IgD-negative memory B cell (primary cell): ENCODE data around the gene SLC38A4. TPM values are rescaled to one million over a fixed set of nuclear protein-coding genes. Genes with fewer than 3 reads are reported as not detected.
A peak's percentile ranks its signal among the peaks of the same experiment; 100 is the strongest.

ENCODE experiments used
- H3K27ac Mint-ChIP-seq, 3 donors: one replicate each; pipeline ENCODE4 v1.8.0; 2020 to 2022; ENCODE audit warnings: mild to moderate bottlenecking in 3 of 3, mixed read lengths in 3 of 3, moderate library complexity in 1 of 3
- H3K27me3 Mint-ChIP-seq: one replicate; pipeline ENCODE4 v1.8.0; 2021; ENCODE audit warnings: mixed read lengths
- H3K36me3 Mint-ChIP-seq: one replicate; pipeline ENCODE4 v1.8.0; 2020; ENCODE audit warnings: mild to moderate bottlenecking, mixed read lengths
- H3K4me1 Mint-ChIP-seq, 3 donors: one replicate each; pipeline ENCODE4 v1.8.0; 2020 to 2022; ENCODE audit warnings: mixed read lengths in 3 of 3, mild to moderate bottlenecking in 1 of 3
- H3K4me3 Mint-ChIP-seq, 4 donors: one replicate each; pipeline ENCODE4 v1.8.0; 2020 to 2022; ENCODE audit warnings: mild to moderate bottlenecking in 4 of 4, mixed read lengths in 4 of 4, moderate library complexity in 3 of 4
- H3K9me3 Mint-ChIP-seq, 3 donors: one replicate each; pipeline ENCODE4 v1.8.0; 2020 to 2021; ENCODE audit warnings: mixed read lengths in 3 of 3, mild to moderate bottlenecking in 1 of 3
- polyA plus RNA-seq: library from polyadenylated mRNA; unstranded; fragments of 300-500 nt; fragmentation: Illumina TruSeq; gene quantifications from one replicate; pipeline ENCODE4 v1.2.3, GENCODE V29; 2021

SLC38A4 gene
- polyA plus RNA-seq, 1 donor from 2014 or later, result not detected

DNA sequence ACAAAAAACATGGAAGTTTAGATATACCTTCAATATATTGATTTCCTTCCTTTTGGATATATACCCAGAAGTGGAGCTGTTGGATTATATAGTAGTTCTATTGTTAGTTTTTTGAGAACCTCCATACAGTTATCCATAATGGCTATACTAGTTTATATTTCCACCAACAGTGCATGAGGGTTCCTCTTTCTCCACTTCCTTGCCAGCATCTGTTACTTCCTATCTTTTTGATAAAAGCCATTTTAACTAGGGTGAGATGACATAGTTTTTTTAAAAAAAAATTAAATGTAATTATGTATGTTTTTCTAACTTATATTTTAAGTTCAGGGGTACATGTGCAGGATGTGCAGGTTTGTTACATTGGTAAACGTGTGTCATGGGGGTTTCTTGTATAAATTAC is 10.0 kb upstream of the SLC38A4 start:
- Mint-ChIP-seq H3K9me3 (peaks cover 0 to 1% (median 0%) of the 10 kb centered on the region in 3 donors), H3K27ac (no peak overlapping the region), H3K4me1 (peaks cover 0 to 6% (median 0%) of the 10 kb centered on the region in 3 donors), H3K36me3 (peaks cover 3% of the 10 kb centered on the region), H3K4me3 (no peak overlapping the region), H3K27me3 (peaks cover 32% of the 10 kb centered on the region)

DNA sequence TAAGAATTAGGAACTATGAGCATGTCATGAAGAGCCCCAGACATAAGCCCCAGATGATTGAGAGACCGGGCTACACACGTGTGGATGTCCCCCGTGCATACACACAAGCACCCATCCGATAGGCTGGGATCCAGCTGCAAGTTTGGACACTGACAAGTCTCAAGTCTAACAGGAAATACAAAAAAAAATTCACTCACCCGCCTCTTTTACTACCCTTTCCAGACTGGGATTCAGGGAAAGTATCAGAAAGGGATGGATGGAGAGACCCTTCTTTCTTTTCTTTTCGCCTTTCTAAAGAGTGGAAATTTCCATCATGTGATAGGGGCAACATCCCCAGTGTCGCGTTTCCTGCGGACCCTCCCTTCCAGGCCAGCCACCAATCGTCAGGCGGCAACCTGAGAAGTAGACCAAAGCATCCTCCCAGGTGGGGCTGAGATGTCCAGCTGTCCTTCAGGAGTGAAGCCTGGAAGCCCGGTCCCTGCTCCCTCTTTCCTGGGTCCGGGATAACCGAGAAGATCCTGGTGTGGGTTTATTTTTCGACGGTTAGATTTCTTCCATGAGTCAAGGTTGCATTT is 6.4 kb upstream of the SLC38A4 start:
- Mint-ChIP-seq H3K4me1 (peaks cover 0 to 6% (median 0%) of the 10 kb centered on the region in 3 donors), H3K4me3 (no peak overlapping the region), H3K9me3 (peaks cover 0 to 1% (median 0%) of the 10 kb centered on the region in 3 donors)

DNA sequence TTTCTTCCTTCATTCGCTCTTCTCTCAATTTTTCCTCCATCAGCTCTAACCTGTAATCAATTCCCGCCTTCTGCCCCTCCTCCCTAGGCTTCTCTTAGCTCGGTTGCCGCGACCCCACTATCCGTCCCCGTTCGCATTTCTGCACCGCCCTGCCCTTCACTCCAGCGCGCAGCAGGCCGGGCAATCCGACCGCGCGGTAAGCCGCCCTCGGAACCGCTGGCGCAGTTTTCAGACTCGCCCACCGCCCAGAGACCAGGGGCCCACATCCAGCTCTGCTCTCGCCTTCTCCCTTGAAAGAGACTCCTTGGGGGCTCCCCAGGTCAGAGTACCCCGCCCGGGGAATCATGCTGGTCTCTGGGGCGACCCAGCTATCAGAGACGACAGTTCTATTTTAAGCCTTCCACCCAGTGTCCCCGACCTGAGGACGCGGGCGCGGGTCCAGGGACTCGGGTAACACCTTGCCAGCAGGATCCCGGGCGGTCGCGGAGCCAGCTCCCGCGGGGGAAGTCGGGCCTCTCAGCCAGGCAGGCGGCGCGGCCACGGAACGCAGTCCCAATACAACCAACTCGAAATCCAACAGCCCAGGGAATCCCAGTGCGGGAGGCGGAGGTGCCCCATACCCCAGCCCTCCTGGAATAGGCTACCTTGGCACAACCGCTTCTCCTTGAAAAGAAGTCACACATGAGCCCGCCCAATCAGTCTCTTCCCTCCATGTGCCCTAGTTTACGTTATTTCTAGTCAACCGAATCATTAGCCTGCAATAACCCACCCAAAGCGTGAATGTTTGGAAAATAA is 5.7 kb upstream of the SLC38A4 start:
- Mint-ChIP-seq H3K36me3 (peaks cover 1% of the 10 kb centered on the region), H3K4me1 (peaks cover 0 to 6% (median 0%) of the 10 kb centered on the region in 3 donors), H3K4me3 (no peak overlapping the region), H3K27ac (peak overlapping the region in 1 of 3 donors; percentile 45), H3K9me3 (peaks cover 0 to 2% (median 1%) of the 10 kb centered on the region in 3 donors), H3K27me3 (peaks cover 43% of the 10 kb centered on the region)

More for the DNA sequence above, 6.4 kb upstream of the SLC38A4 start:
- Mint-ChIP-seq H3K27ac (peak overlapping the region in 1 of 3 donors; percentile 45), H3K36me3 (peaks cover 1% of the 10 kb centered on the region), H3K27me3 (peaks cover 43% of the 10 kb centered on the region)

DNA sequence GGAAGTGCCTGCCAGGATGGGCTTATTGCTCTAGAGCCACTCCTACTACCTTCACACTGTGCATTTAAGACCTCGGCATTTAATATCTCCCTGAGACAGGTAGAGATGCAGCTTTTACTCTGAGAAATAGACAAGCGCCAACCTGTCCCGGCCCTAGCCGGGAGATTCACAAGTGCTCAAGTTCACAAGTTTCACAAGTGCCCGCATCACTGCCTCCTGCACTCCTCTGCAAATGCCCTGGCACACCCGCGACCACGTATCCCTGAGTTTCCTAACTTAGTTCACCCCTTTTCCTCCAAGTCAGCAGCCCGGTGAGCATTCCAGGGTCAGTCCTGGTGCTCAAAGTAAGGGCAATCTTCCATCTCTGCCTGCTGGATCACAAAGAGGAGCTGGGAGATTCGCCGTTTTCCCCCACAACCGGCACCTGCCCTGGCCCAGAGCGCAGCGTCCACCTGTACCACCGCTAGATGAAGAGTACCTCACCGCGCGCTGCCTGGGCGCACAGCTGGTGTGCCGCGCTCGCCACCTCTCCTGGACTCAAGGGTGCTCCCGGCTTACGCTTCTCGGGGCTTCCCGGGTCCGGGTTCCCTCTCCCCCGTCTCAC is 5.0 kb upstream of the SLC38A4 start:
- Mint-ChIP-seq H3K4me1 (peaks cover 0 to 6% (median 0%) of the 10 kb centered on the region in 3 donors), H3K4me3 (no peak overlapping the region), H3K36me3 (peaks cover 1% of the 10 kb centered on the region), H3K27me3 (peaks cover 48% of the 10 kb centered on the region), H3K9me3 (peaks cover 0 to 2% (median 1%) of the 10 kb centered on the region in 3 donors), H3K27ac (peak overlapping the region in 1 of 3 donors; percentile 65)

DNA sequence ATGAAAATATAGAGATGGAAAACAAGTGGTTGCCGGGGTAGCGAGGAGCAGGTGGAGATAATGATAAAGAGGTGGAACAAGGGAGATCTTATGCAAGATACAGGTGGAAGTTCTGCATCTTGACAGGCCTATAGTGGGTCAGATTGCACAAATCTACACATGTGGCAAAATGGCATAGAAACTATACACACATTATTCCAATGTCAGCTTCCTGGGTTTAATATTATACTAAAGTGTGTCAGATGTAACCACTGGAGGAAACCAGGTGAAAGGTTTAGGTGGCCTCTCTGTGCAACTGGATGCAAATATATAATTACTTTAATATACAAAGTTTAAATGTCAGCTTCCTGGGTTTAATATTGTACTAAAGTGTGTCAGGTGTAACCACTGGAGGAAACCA is 1.1 kb downstream of the SLC38A4 start:
- Mint-ChIP-seq H3K27ac (no peak overlapping the region), H3K27me3 (peaks cover 17% of the 10 kb centered on the region)

DNA sequence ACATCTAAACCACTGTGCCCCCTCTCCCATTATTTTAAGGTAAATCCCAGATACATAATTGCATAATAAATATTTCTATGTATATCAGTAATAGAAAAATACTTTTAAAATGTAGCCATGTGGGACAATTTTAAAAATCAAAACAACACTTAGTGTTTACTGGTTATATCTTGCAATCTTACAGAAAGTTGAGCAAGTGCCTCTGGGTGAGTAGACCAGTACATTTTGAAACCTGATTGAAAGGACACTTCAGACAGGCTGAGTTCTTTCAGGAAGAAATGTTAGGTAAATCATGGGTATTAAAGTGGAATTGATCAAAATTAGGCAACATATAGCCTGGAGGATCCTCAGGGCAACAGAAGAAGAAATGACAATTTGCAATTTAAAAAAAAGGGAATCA is 7.2 kb downstream of the SLC38A4 start:
- Mint-ChIP-seq H3K27ac (no peak overlapping the region), H3K9me3 (peaks cover 0 to 3% (median 0%) of the 10 kb centered on the region in 3 donors), H3K27me3 (no peaks in the 10 kb centered on the region), H3K4me3 (no peak overlapping the region), H3K4me1 (no peaks in the 10 kb centered on the region), H3K36me3 (no peaks in the 10 kb centered on the region)

More for the DNA sequence above, 1.1 kb downstream of the SLC38A4 start:
- Mint-ChIP-seq H3K4me3 (no peak overlapping the region), H3K4me1 (no peaks in the 10 kb centered on the region), H3K36me3 (no peaks in the 10 kb centered on the region), H3K9me3 (peaks cover 0 to 3% (median 2%) of the 10 kb centered on the region in 3 donors)

DNA sequence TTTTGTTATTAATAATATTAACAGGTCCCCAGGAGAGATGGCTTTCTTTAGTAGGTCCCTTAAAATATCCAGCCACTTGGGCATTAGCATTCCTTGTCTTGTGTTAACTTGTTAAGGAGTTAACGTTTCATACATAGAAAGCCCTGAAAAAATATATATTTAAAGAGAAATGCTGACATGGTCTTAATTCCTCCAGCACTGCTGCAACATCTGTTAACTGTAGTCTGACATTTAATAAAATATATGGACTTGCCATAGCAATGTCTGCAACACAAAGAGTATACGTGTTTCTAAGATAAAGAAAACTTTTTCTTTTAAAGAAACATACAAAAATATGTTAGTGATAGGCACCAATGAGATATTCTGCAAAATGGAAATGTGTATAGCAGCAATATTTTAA is 10.0 kb downstream of the SLC38A4 start:
- Mint-ChIP-seq H3K4me3 (no peak overlapping the region), H3K27ac (no peak overlapping the region), H3K36me3 (no peaks in the 10 kb centered on the region), H3K27me3 (no peaks in the 10 kb centered on the region), H3K4me1 (peaks cover 0 to 2% (median 0%) of the 10 kb centered on the region in 3 donors), H3K9me3 (no peaks in the 10 kb centered on the region)

DNA sequence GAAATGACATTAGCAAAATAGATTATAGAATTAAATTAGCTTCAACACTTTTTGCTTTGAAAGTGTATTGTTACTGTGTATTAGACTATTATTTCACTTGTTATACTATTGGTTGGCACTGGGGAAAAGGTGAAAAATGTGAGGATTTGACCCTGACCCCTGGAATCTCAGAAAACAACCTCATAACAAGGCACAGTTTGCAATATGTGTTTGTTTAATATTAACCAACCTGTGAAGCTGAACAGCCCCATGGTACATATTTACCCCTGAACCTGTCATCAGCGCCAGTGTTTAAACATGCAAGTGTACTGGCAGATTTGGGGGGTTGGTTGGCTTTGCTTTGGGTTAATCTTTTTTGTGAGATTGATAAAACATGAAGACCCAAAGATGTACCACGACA is 11.7 kb downstream of the SLC38A4 start:
- no peak overlapping the region for H3K4me3 Mint-ChIP-seq
- H3K27me3 Mint-ChIP-seq, result no peaks in the 10 kb centered on the region
- H3K4me1 Mint-ChIP-seq, result peaks cover 0 to 2% (median 0%) of the 10 kb centered on the region in 3 donors
- H3K36me3 Mint-ChIP-seq, result no peaks in the 10 kb centered on the region
- H3K9me3 Mint-ChIP-seq, result no peaks in the 10 kb centered on the region
- no peak overlapping the region for H3K27ac Mint-ChIP-seq

DNA sequence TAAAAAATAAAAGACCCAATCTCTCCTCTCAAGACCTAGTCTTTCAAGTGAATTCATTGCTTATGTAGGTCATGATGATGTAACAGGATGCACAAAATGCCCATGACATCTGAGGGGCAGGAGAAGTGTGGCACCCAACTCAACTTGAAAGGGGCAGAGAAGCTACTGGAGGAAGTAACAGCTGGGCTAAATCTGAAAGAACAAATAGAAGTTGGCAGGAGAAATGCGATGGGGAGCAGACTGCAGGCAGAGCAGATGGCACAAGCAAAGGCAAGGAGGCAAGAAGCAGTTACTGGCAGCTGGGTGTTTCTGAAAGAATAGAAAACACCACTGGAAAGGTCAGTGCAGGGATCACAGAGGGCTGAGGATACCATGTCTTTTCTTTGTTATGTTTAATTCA is 14.6 kb downstream of the SLC38A4 start:
- Mint-ChIP-seq H3K27ac (no peak overlapping the region), H3K4me1 (peaks cover 0 to 2% (median 0%) of the 10 kb centered on the region in 3 donors), H3K27me3 (no peaks in the 10 kb centered on the region), H3K9me3 (no peaks in the 10 kb centered on the region), H3K4me3 (no peak overlapping the region), H3K36me3 (peaks cover 2% of the 10 kb centered on the region)

DNA sequence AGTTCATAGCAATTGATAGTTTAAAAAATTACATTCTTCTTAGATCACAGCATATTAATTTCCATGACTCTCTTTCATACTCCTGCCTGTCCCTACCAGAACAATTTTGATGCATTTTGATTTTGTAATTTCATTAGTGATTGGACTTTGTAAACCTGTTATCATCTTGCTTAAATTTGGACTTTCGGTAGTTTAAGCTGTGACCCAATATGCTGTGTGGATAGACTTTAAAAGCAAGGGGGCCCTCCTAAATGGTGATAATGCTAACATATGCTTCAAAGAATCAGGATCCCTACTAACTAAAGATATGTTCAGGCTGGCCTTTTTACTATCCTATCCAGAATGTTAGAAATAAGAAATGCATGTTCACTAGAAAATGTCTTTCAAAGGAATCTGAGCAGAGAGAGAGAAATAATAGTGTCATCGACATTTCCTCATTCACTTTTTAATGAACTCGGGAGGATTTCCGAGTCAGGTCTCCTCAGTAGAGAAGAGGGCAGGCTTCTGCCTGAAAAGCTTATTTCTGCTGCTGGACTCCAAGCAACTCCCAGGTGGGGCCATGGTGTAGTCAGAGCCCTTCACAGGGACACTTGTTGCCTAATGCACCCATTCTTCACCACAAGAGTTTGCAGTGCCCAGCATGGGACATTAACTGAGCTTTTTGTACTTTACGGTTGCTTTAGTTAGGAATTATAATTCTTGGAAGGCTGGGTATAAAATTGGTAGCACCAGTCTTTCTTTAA is 16.7 kb downstream of the SLC38A4 start:
- no peaks in the 10 kb centered on the region for H3K27me3 Mint-ChIP-seq
- no peak overlapping the region for H3K4me3 Mint-ChIP-seq

DNA sequence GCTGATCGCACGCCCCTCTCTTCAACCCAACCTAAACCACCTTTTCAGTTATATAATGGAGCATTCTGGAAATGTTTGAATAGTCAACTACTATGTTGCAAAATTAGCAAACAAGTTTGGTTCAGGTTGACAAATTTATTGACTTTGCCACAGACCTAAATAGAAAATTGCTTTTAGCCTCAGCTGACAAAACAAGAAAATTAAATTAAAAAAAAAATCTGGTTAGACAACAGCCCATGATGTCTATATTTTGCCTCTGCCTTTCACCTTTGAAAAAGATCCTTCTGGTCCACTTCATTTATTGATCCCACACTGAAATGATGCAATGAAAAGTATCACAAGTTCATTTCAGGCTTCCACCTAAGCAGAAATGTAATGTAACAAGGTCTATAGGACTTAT is 17.5 kb downstream of the SLC38A4 start:
- H3K27ac Mint-ChIP-seq, result no peak overlapping the region
- H3K4me3 Mint-ChIP-seq, result no peak overlapping the region
- H3K4me1 Mint-ChIP-seq, result peaks cover 0 to 2% (median 0%) of the 10 kb centered on the region in 3 donors
- no peaks in the 10 kb centered on the region for H3K9me3 Mint-ChIP-seq
- no peaks in the 10 kb centered on the region for H3K27me3 Mint-ChIP-seq
- peaks cover 2% of the 10 kb centered on the region for H3K36me3 Mint-ChIP-seq

More for the DNA sequence above, 16.7 kb downstream of the SLC38A4 start:
- H3K27ac Mint-ChIP-seq, result no peak overlapping the region
- H3K4me1 Mint-ChIP-seq, result peaks cover 0 to 2% (median 0%) of the 10 kb centered on the region in 3 donors
- peaks cover 2% of the 10 kb centered on the region for H3K36me3 Mint-ChIP-seq
- H3K9me3 Mint-ChIP-seq, result no peaks in the 10 kb centered on the region

DNA sequence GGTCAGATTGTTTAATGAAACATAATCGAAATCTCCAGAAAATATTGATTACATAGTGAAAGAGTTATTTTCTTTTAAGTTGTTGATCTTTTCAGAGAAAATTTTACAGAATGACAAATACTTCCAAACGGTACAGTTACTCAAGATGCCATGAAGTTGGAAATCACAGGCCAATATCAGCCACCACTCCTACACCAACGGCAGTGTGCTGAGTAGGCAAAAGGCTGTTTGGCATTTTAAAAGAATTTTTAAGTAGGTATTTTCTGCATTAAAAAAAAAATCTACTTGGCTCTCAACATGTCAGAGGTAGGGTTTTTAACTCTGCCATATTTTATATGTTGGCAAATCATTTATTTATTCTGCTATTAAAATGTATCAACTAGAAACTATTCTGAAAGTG is 21.7 kb downstream of the SLC38A4 start:
- no peaks in the 10 kb centered on the region for H3K4me1 Mint-ChIP-seq
- no peak overlapping the region for H3K4me3 Mint-ChIP-seq
- H3K36me3 Mint-ChIP-seq, result peaks cover 2% of the 10 kb centered on the region
- H3K27me3 Mint-ChIP-seq, result no peaks in the 10 kb centered on the region
- H3K9me3 Mint-ChIP-seq, result no peaks in the 10 kb centered on the region
- no peak overlapping the region for H3K27ac Mint-ChIP-seq

DNA sequence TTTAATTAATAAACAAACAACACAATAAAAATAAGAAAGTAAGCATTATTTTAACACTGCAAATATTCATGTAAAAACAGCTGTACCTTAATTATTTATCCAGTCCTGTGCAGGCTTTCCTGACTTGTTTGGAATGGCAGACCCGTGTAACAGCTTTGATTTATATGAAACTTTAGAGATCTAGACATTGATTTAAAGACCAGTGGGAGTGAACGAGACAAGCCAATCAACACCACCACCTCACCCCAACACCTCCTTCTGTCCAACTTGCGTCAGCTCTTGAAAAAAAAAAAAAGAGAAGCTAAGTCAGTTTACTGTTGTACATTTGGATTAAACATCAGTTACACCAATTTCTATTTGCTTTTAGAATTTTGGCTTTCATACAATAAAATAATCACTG is 22.3 kb downstream of the SLC38A4 start:
- no peak overlapping the region for H3K27ac Mint-ChIP-seq
- no peaks in the 10 kb centered on the region for H3K9me3 Mint-ChIP-seq
- H3K27me3 Mint-ChIP-seq, result no peaks in the 10 kb centered on the region
- H3K4me1 Mint-ChIP-seq, result no peaks in the 10 kb centered on the region
- H3K36me3 Mint-ChIP-seq, result peaks cover 2% of the 10 kb centered on the region
- H3K4me3 Mint-ChIP-seq, result no peak overlapping the region

DNA sequence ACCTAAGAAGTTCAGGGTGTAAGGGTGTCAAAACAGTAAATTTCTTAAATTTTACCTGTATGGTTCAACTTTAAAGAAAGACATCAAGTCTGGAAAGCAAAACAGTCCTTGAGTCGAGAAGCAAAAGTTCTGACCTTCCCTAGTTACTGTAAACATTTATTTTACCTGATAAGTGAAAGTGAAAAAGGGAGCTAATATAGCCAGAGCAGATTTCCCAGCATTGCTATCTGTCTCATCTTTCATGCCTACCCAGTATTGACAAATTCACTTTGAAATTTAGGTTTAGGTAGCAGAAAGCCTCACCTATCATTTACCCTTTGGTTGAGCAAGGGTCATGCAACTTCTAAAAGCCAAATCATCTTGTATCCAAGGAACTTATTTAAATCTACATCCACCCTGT is 24.5 kb downstream of the SLC38A4 start:
- no peaks in the 10 kb centered on the region for H3K4me1 Mint-ChIP-seq
- peaks cover 2% of the 10 kb centered on the region for H3K36me3 Mint-ChIP-seq
- no peak overlapping the region for H3K27ac Mint-ChIP-seq
- no peak overlapping the region for H3K4me3 Mint-ChIP-seq
- no peaks in the 10 kb centered on the region for H3K27me3 Mint-ChIP-seq
- peaks cover 0 to 1% (median 0%) of the 10 kb centered on the region in 3 donors for H3K9me3 Mint-ChIP-seq

DNA sequence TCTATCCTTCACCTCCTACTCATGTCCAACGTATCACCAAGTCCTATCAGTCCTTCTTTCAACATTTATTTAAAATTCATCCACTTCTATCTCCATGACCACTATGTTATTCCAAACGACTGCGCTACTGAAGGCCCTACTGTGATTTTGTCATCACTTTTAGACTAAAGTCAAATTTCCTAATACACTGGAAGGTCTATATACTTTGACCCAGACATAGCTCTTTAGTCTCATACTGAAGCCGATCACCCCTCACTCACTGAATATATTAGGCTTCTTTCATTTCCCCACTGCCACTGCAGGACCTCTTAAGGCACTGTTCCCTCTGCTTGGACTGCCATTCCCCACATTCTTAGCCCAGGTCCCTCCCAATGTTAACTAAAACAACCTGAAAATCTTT is 25.6 kb downstream of the SLC38A4 start:
- H3K9me3 Mint-ChIP-seq, result peaks cover 0 to 1% (median 0%) of the 10 kb centered on the region in 3 donors
- no peaks in the 10 kb centered on the region for H3K4me1 Mint-ChIP-seq
- H3K4me3 Mint-ChIP-seq, result no peak overlapping the region
- H3K36me3 Mint-ChIP-seq, result peaks cover 2% of the 10 kb centered on the region
- no peak overlapping the region for H3K27ac Mint-ChIP-seq
- H3K27me3 Mint-ChIP-seq, result no peaks in the 10 kb centered on the region
